GM18873 (cell line): ENCODE data around the gene TFF1.

Experiments
- ATAC-seq: cut with Tn5 transposase; IDR thresholded peaks from one replicate; pipeline ENCODE4 v1.9.1; 2021; ENCODE audit warnings: mild to moderate bottlenecking, moderate library complexity, moderate number of reproducible peaks; ENCODE audit not compliant: unreplicated experiment, low FRiP score

The TFF1 gene

DNA sequence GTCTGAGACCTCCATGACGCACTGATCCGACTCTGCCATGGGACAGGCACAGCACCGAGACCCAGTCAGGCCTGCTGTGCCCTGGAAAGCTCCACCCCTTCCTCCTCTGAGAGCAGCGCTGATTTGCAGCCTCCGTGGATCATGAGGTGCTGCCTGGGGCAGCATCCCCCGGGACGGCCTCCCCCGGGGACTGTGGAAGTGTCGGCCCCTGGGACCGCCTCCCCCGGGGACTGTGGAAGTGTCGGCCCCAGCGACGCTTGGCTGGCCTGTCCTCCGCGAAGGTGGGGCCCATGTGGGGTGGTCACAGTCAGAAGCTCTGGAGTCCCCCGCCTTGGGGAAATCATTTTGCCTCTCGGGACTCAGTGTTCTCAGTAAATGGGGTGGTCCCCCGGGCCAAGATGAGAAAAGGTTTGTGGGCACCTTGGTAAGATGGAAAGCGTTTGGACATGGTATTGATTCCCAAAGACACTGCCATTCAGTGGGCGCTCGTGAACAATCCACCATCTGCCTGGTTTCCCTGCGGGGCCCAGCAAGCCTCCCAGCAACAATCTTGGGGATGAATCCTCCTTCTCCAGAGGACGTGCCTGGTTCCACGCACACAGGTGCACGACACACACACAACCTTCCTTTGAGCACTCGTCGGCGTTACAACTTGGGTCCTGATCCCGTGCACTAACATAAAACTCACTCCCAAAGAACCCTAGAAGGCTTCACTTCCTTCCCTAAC, 18.6 kb downstream of the TFF1 start:
- ATAC-seq: no peak

DNA sequence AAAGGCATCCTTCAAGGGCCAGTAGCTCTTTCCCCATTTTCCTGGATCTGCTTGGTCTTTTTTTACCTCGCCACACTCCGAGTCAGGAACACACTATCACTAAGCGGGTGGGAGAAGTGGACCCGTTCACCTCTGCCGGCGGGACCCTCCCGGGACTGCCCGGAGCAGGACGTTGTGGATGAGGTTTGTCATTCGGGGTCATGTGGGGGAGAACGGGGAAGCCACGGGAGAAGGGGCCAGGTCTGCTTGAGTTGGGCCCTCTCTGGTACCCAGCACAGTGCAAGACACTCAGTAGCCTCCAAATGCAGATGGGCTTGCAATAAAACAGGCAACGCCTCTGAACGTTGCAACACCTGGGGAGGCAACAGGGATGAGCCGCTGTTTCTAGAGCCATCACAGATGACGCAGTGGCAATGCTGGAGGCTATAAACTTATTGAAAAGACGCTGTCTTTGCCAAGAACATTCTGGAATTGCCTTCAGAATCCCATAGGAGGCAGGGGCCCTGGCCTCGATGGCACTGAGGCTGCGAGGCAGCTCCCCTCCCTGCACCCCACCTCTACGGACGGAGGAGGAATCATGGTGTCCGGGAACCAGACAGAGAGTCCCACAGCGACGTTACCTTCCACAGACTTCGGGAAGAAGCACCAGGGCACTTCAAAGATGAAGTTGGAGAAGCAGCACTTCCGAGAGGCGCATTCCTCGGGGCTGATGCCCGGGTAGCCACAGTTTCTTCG, 19.3 kb downstream of the TFF1 start:
- no peak for ATAC-seq

DNA sequence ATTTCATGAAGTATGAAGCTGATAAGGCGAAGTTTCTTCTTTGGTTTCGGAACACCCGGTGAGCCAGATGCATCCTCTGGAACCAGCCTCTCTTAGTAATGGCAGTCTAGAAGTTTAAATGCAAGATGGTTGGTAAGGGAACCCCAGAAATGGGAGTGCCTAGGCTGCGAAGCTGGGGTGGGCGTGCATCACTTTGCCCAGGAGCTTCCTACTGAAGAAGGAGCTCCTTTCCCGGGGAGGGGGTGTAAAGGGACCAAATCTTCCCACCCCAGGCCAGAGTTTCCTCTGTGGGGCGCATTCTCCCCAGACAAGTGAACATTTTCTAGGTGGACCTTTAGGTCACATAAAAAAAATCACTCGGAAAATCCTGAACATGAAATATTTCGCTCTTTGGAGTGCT, 19.9 kb downstream of the TFF1 start:
- ATAC-seq: no peak

DNA sequence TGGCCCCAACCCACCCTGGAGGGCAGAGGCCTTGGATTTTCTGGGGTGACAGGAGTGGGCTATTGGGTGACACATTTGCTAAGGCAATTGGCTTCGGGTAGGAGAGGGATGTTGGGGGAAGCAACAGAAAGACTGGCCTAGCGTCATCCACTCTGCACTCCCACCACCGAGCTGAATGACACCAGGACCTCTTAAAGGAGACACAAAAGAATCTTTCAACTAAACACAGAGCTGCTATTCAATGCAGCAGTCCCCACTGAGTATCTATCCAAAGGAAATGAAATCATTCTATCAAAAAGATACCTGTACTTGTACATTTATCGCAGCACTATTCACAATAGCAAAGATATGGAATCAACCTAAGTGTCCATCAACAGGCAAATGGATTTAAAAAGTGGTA, 21.7 kb downstream of the TFF1 start:
- no peak for ATAC-seq

- ATAC-seq: no peak
Observed at GRCh38 chr21:42343963-42344510, 22.3 kb downstream of the TFF1 start.

DNA sequence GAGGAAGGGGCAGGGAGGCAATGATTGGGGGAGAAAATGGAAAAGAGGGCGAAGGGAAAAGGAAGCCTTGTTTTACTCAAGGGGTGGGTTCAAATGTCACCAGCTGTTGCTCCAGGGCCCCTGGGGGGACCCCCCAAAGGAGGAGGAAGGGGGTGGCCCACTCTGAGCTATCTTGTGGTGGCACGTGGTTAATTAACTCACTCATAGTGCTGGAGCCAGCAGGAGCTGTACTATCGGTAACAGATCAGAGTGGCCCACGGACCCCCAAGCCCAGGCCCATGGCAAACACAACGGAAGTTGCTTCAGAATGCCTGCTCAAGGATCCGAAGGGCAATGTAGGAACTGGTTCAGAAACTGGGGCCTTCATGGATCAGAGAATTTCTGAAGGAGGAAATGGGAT, 22.8 kb downstream of the TFF1 start:
- no peak for ATAC-seq

GRCh38 chr21:42343101-42343500, 23.2 kb downstream of the TFF1 start:
- no peak for ATAC-seq

DNA sequence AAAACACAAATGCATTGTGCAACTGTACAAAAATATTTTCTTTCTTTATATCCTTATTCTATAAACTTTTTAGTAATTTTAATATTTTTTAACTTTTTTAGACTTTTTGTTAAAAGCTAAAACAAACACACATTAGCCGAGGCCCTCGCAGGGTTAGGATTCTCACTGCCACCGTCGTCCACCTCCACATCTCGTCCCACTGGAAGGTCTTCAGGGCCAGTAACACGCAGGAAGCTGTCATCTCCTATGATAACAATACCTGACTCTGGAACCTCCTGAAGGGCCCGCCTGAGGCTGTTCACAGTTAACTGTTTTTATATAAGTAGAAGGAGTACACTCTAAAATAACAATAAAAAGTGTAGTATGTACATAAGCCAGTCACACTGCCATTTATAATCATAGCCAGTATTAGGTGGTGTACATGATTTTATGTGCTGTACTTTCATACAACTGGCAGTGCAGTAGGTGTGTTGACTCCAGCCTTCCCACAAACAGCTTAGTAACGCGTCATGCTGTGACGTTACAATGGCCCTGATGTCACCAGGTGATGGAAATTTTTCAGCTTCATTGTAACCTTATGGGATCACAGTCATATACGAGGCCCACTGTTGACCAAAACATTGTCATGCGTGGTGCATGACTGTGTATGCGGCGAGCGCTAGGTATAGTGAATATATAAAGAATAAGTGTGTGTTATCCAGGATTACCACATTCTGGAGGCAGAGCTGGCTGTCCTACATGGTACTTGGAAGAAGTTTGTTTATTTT, 24.4 kb downstream of the TFF1 start:
- no peak for ATAC-seq

GRCh38 chr21:42340187-42341050, 25.9 kb downstream of the TFF1 start:
- ATAC-seq: no peak

DNA sequence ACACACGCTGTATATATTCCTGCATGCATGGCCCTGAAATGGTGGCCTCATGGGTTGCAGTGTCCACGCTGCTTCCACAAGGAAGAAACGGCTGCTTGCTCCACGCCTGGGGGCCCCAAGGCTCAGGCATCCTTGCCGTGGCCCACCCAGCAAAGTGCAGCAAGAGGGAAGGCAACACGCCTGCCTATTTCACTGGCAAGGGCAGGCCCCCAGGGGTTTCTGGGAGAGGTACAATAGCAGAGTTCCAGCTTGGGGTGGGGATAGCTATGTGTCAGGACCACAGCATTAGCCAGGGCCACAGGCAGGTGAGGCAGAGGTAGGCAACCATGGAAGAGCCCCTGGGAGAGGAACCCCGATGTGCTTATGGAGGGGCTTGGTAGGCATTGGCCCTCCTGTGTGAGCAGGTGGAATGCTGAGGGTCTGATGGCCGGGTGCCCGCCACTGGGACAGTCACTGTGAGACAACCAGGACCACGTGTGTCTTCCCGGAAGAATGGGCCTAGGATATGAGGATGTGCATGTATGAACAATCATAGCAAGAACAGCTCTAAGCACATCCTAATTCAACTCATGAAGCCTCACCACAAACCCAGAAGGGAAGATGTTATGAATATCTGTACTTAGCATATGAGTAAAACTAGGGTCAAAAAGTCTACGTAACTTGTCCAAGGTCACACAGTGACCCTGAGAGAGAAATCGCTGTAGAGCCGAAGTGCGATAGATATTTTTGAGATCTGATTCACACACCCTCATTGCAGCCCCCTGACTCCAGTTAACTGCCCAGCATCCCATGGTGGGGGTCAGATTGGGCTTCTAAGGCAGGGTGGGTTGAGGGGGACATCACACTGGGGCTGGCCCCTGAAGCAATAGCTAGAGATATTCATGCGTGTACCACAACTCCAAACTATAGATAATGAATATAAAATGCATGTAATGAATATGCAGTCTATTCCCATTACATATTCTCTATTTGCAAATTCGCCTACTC, 27.3 kb downstream of the TFF1 start:
- ATAC-seq: no peak

DNA sequence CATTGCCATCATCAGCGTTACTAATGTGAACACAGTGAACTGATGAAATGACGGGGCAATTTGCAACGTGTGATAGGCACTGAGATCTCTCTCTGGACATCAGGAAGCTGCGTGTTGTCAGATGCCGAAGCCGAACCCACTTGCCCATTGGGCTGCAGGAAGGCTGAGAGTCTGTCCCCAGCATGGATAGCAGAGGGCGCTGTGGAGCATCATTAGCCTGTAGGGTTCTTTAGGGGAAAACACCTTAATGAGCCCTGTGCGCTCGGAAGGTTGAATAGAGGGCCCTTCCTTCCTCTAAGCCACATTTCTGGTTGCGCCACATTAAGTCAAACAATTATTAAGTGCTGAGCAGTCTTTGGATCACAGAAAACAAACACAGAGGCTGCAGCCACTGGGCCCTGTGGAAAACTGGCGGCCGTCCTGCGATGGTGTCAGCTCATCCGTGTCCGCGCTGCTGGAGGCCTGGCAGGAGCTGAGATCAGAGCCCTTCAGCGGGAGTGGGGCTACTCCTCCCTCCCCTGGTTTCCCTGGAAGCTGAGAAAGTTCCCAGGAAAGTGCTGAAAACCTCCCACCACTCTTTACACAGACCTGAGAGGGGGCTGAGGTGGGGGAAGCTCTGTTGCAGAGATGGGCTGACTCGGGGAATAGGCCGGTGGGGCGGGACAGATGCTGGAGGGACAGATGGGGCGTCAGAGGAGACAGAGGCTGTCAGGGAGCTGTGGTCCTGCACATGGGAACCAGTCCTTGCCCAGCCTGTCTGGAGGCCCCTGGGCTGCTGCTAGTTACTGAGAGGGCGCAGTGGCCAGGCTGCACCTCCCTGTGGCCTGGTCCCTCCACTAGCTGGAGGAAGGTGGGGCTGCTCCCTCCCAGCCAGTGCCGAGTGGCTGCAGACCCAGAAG, 28.3 kb downstream of the TFF1 start:
- no peak for ATAC-seq

DNA sequence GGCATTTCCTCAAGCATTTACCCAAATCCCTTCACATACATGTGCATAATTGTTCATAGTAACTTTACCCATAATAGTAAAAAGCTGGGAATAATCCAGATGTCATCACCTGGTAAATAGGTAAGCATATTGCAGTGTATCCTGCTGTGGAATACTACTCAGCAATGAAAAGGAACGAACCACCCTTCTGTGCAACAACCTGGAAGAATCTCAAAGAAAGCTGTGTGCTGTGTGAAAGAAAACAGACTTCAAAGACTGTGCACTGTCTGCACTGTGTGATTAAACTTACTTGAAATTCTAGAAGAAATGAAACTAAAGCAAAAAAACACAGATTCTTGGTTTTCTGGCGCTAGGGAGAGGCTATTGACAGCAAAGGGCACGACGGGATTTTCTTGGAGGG, 29.1 kb downstream of the TFF1 start:
- no peak for ATAC-seq

DNA sequence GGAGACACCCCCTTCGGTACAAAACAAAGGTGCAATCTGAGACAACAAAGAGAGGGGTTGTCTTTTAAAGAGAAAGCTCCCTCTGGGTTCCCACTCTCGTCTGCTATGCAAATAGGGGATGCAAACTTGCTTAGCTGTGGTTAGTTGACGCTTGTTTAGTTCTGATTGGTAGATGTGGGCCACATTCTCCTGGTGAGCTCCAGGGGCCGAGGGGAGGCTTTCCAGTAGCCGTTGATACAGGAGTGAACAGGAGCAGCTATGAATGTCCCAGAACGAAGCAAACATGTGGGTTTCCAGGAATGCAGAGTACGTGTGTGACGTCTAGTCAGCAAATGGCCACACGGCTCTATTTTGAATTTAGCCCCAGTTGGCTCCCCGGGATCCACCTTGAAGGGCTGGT, 30.3 kb downstream of the TFF1 start:
- no peak for ATAC-seq

DNA sequence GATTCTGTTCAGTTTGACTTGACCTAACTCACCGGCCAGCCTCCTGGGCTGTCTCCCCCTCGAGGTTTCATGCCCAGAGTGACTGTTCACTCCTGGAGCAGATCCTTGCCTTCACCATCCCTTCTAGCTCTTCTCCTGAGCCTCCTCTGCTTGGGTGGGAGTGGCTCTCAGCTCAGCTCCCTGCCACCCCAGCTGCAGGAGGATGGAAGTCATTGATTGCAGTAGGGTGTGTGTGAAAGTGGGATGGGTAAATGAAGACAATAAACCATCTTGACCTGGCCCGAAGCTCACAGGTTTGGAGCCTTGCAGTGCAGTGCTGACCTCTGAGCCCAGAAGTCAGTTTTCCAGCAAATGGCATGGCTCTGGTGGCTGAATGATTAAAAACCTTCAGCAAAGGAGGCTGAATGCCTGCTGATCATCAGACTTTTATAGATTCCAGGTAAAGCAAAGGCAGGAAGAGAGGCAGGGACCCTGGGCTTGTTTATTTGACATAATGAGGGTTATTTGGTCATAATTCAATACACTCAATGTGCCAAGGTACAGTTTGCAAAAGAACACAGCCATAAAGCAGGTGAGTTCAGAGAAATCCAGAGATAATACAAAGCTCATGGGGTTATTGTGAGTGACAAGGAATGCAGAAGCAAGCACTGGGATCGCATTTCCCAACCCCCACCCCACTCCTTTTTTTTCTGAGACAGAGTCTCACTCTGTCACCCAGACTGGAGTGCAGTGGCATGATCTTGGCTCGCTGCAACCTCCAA, 33.6 kb downstream of the TFF1 start:
- no peak for ATAC-seq

DNA sequence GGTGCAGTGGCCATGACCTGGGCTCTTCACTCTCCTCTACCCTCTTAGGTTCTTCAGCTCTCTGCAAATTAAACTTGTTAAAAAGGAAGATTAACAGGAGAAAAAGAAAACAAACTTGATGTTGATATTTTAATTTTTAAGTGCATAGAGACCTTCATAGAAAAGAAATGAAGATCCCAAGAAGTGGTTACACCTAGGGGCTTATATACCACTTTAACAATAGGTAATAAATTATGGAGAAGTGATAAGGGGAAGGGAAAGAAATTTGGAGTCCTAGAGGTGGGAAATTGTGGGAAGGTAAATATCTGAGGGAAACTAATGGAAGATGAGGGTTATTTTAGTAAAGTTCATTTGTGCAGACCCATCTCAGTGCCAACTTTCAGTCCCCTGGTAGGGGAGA, 34.7 kb downstream of the TFF1 start:
- no peak for ATAC-seq

DNA sequence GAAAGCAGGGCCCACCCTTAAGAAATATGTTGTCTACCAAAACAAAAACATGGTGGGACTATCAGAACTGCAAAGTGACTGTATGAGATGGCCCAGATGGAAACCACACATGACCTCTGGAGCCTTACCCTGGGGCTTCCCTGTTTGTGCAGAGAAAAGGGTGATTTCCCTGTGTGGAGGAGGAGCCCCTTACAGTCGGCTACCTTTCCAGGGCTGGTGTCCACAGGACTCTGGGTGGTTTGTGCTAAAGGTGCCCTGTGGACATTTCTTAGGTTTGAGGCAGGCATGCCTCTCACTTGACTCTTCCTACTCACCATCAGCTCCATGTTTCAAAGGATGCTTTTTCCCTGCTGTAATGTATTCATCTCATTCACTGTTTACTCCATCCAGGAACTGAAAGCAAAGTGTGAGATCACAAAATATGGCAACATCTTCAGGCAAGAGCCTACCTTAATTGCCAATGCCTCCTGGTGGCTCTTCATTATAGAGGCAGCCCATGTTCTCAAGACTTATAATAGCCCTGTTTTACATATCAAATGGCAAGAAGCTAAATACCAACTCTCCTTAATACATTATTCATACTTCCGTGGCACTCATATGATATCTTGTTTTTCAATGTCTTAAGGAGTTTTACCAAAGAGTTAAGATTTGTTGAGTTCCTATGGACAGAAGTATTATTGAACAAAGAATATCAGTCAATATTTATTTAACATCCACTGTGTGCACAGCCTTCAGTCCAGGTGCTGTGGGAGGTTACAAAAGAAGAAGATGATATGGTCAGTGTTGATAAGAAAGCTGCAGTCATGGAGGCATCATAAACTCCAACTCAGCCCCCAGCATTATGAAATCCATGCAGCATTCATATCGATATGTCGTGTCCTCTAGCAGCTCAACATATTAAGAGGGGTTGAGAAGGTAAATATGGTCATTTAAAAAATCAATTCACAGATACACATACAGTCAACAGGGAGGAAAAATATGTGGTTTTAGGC, 35.7 kb downstream of the TFF1 start:
- no peak for ATAC-seq
